ENCODE measurements around the gene LAMTOR3. TPM values are rescaled to one million over a fixed set of nuclear protein-coding genes. Genes with fewer than 3 reads are reported as not detected.

LAMTOR3 gene
- total and polyA plus RNA-seq, 9 of the 15 experiments (the other 6 are each of a cell fraction or from before 2014, with no cell fraction given), result 17.9 to 146 (median 59.4) TPM

DNA sequence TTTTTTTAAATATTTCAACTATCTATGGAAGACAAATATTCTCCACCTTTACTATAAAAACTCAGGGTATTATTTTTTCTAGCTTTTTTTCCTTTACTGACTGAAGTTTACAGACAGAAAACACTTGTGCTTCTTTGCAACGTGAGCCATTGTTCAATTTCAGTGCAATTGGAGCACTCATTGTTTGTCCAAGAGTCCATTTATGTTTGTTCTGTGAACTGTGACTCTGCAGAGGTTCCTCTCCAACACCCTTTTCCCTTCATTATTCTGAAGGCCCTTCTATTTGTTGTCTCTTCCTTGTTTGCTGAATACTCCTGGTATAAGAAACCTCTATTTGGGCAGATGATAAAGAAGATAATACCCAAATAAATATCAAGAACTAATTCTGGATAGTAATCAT is 40.2 kb downstream of the LAMTOR3 start (continued):
- TF ChIP-seq, protein P1, sequence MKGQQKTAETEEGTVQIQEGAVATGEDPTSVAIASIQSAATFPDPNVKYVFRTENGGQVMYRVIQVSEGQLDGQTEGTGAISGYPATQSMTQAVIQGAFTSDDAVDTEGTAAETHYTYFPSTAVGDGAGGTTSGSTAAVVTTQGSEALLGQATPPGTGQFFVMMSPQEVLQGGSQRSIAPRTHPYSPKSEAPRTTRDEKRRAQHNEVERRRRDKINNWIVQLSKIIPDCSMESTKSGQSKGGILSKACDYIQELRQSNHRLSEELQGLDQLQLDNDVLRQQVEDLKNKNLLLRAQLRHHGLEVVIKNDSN (CRISPR knock-in tag; IDR thresholded peaks at IDR 0.05), result no peak
- TF ChIP-seq, protein P2, sequence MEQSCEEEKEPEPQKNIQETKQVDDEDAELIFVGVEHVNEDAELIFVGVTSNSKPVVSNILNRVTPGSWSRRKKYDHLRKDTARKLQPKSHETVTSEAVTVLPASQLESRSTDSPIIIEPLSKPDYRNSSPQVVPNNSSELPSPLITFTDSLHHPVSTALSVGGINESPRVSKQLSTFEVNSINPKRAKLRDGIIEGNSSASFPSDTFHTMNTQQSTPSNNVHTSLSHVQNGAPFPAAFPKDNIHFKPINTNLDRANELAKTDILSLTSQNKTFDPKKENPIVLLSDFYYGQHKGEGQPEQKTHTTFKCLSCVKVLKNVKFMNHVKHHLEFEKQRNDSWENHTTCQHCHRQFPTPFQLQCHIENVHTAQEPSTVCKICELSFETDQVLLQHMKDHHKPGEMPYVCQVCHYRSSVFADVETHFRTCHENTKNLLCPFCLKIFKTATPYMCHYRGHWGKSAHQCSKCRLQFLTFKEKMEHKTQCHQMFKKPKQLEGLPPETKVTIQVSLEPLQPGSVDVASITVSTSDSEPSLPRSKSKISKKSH (CRISPR knock-in tag; IDR thresholded peaks at IDR 0.05), result no peak

DNA sequence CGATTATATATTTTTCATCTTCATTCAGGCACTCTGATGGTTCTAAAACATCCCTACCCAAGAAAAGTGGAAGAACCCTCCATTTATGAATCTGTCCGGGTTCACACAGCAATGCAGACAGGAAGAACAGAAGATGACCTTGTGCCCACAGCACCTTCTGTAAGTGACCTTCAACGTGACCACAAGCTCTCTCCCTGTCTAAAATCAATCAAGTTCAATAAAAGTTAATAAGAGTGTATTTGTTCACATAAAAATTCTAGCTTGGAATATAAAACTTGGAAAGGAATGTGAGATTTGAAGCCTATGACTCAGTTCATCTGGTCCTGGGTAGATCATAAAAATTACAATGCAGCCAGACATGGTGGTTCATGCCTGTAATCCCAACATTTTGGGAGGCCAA is 41.0 kb downstream of the LAMTOR3 start:
- H3K36me3 ChIP-seq (ENCODE audit: control insufficient read depth, insufficient read depth, low read length), result no peaks in the 10 kb centered on the region; the same call in 2 of the 3 replicates
- H3K4me3 ChIP-seq, result no peak overlapping the region
- H3K4me2 ChIP-seq (ENCODE audit: insufficient read depth, low read length), result no peak overlapping the region
- no peak overlapping the region for H3K27ac ChIP-seq (ENCODE audit: extremely low read depth, low read depth, low read length)
- ATAC-seq (no peak), DNase-seq (ENCODE audit: extremely low read depth in 1 of 4, low spot score in 3 of 4) (no peak), FAIRE-seq (no peak)
- intact Hi-C loops (cut with micrococcal nuclease), result no loop called here
- CTCF ChIA-PET (ENCODE audit: low intra/inter-chr PET ratio), result interaction anchor here (0.9 kb wide), 1 partner anchor 9 kb away, joined by 3 read pairs; no protein-coding TSS in a partner anchor
- H2AFZ ChIP-seq (ENCODE audit: low read depth, low read length), result no peak overlapping the region
- no peaks in the 10 kb centered on the region for H3K9me1 ChIP-seq (ENCODE audit: control insufficient read depth, insufficient read depth, low read length)
- peaks cover 0 to 12% of the 10 kb centered on the region in 2 experiments; a peak in 2 of 5 replicates for H3K4me1 ChIP-seq (replicated peaks in 1 of 2; ENCODE audit: control insufficient read depth in 2 of 2, insufficient read depth in 2 of 2, low read length in 2 of 2)
- H3K9ac ChIP-seq (ENCODE audit: insufficient read depth in 1 of 2, low read depth in 2 of 2, low read length in 2 of 2), result no peak overlapping the region
- POLR2A ChIA-PET, result interaction anchor here (0.6 to 1.8 kb wide), 4 partner anchors 8 to 16 kb away, joined by 3 to 4 read pairs (median 3); no protein-coding TSS in a partner anchor
- in situ Hi-C loops (cut with MboI), result no loop called here
- H3K27me3 ChIP-seq (ENCODE audit: control insufficient read depth in 2 of 2, insufficient read depth in 2 of 2, low read length in 2 of 2), result no peaks in the 10 kb centered on the region
- 33% methylated on average over 3 of the region's 3 CpGs for WGBS (ENCODE audit: insufficient coverage, low coverage, missing lambda C conversion rate)
- TF ChIP-seq ZNF124 (CRISPR knock-in tag; IDR thresholded peaks at IDR 0.05) (no peak), SAFB2 (IDR thresholded peaks at IDR 0.05; ENCODE audit: borderline replicate concordance, low read depth, low read length, severe bottlenecking) (no peak), BHLHE40 (IDR thresholded peaks at IDR 0.05; ENCODE audit: low read length) (no peak), PURB (CRISPR knock-in tag; IDR thresholded peaks at IDR 0.05; ENCODE audit: low read depth) (no peak), ARNT (IDR thresholded peaks at IDR 0.05) (no peak), FOXA1 (IDR thresholded peaks at IDR 0.05; ENCODE audit: borderline replicate concordance) (no peak), ZNF41 (CRISPR knock-in tag; conservative IDR thresholded peaks at IDR 0.05) (no peak), HDGF (IDR thresholded peaks at IDR 0.05) (no peak), SAP30 (IDR thresholded peaks at IDR 0.05; ENCODE audit: borderline replicate concordance, insufficient read depth, low read depth, low read length, poor library complexity, severe bottlenecking) (no peak)
- TF ChIP-seq, protein P3, sequence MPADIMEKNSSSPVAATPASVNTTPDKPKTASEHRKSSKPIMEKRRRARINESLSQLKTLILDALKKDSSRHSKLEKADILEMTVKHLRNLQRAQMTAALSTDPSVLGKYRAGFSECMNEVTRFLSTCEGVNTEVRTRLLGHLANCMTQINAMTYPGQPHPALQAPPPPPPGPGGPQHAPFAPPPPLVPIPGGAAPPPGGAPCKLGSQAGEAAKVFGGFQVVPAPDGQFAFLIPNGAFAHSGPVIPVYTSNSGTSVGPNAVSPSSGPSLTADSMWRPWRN (IDR thresholded peaks at IDR 0.05; ENCODE audit: low read depth), result no peak
- no peaks in the 10 kb centered on the region for H3K79me2 ChIP-seq (ENCODE audit: control insufficient read depth, insufficient read depth, low read length)
- no peaks in the 10 kb centered on the region for H4K20me1 ChIP-seq (replicated peaks; ENCODE audit: control insufficient read depth, insufficient read depth, low read length)
- BruUV-seq (replicated peaks), result no TSS peak
- no peaks in the 10 kb centered on the region for H3K9me3 ChIP-seq (replicated peaks; ENCODE audit: control insufficient read depth, insufficient read depth, low read depth, low read length)
